ENCODE results near the gene CRMP1.

- TF ChIP-seq POLR2AphosphoS5 (IDR thresholded peaks at IDR 0.05) (no peak), POLR2A (IDR thresholded peaks at IDR 0.05) (no peak)
Observed at GRCh38 chr4:5785806-5786680, 106.8 kb downstream of the CRMP1 start.

All from breast epithelium (tissue), 3 donors.